ENCODE measurements around the gene PTPN4.
A peak's percentile ranks its signal among the peaks of the same experiment; 100 is the strongest.
"Not testable (repeated sequence)": the region's sequence is repeated elsewhere in the genome, so short reads cannot be mapped to it uniquely, and the experiment has no call there.

PTPN4 gene

GRCh38 chr2:119801989-119802388, 42.3 kb downstream of the PTPN4 start:
- ATAC-seq: not testable (repeated sequence)

- TF ChIP-seq RARB (CRISPR knock-in tag; IDR thresholded peaks at IDR 0.05): no peak
- TF ChIP-seq PATZ1 (CRISPR knock-in tag; IDR thresholded peaks at IDR 0.05; ENCODE audit: borderline replicate concordance): no peak
- no peak for TF ChIP-seq GLIS3 (CRISPR knock-in tag; IDR thresholded peaks at IDR 0.05)
- TF ChIP-seq ARNTL (CRISPR knock-in tag; IDR thresholded peaks at IDR 0.05; ENCODE audit: borderline replicate concordance, low read depth): no peak
- no peak for TF ChIP-seq SNAI2 (CRISPR knock-in tag; IDR thresholded peaks at IDR 0.05)
- no peak for TF ChIP-seq ZNF565 (CRISPR knock-in tag; conservative IDR thresholded peaks at IDR 0.05; ENCODE audit: low read depth)
- TF ChIP-seq TOX (CRISPR knock-in tag; IDR thresholded peaks at IDR 0.05; ENCODE audit: borderline replicate concordance): no peak
- no peak for ATAC-seq
These were observed 43.4 kb downstream of the PTPN4 start for GRCh38 chr2:119803101-119803500.

- TF ChIP-seq ZNF8 (CRISPR knock-in tag; IDR thresholded peaks at IDR 0.05): peak; percentile 40; the same call in 1 of the 2 replicates
These were observed 44.7 kb downstream of the PTPN4 start for GRCh38 chr2:119804409-119804808.

GRCh38 chr2:119808516-119809147, 48.9 kb downstream of the PTPN4 start:
- ATAC-seq: peak; percentile 40; the same call in 1 of the 3 replicates
- TF ChIP-seq POU6F1 (CRISPR knock-in tag; IDR thresholded peaks at IDR 0.05; ENCODE audit: borderline replicate concordance, low read depth) (no peak), RARB (CRISPR knock-in tag; IDR thresholded peaks at IDR 0.05) (no peak), CREB5 (CRISPR knock-in tag; IDR thresholded peaks at IDR 0.05; ENCODE audit: low read depth) (no peak), PATZ1 (CRISPR knock-in tag; IDR thresholded peaks at IDR 0.05; ENCODE audit: borderline replicate concordance) (no peak), CSDC2 (CRISPR knock-in tag; IDR thresholded peaks at IDR 0.05) (no peak), ZC3H10 (CRISPR knock-in tag; IDR thresholded peaks at IDR 0.05) (no peak)

More at GRCh38 chr2:119804409-119804808, 44.7 kb downstream of the PTPN4 start:
- ATAC-seq: not testable (repeated sequence)

GRCh38 chr2:119809339-119810048, 49.8 kb downstream of the PTPN4 start:
- ATAC-seq: peak; percentile 94
- no peak for TF ChIP-seq ZNF70 (CRISPR knock-in tag; IDR thresholded peaks at IDR 0.05)
- TF ChIP-seq TOX (CRISPR knock-in tag; IDR thresholded peaks at IDR 0.05; ENCODE audit: borderline replicate concordance): no peak
- no peak for TF ChIP-seq ISL1 (CRISPR knock-in tag; IDR thresholded peaks at IDR 0.05)
- no peak for TF ChIP-seq SNAI2 (CRISPR knock-in tag; IDR thresholded peaks at IDR 0.05)
- no peak for TF ChIP-seq PATZ1 (CRISPR knock-in tag; IDR thresholded peaks at IDR 0.05; ENCODE audit: borderline replicate concordance)
- TF ChIP-seq CREB5 (CRISPR knock-in tag; IDR thresholded peaks at IDR 0.05; ENCODE audit: low read depth): no peak
